ENCODE measurements around the gene UBFD1. TPM values are rescaled to one million over a fixed set of nuclear protein-coding genes. Genes with fewer than 3 reads are reported as not detected.

Gene UBFD1
- total and polyA plus RNA-seq, 2 donors from 2014 or later = 20.8 to 52.8 TPM

DNA sequence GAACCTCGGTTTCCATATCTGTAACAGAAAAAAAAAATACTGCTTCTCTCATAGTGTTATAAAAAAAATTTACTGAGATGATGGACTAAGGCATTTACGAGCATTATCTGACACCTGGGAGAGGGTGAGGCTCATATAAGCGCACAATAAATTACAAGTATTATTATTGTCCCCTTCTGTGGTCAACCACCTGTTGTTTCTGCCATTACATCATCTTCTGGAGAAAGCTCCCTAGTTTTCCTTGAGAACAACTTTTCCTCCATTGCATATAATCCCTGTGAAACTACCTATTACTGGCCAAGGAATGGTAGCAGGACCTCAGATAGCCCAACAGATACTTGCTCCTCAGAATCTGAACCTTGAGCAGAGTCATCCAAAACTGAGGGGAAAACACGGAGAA lies 35.6 kb upstream of the UBFD1 start:
- intact Hi-C loops (cut with DNase I) = no loop called here
- H3K27ac ChIP-seq (ENCODE audit: low read depth in 2 of 2, low read length in 2 of 2) = no peak overlapping the region
- TF ChIP-seq, protein P1, sequence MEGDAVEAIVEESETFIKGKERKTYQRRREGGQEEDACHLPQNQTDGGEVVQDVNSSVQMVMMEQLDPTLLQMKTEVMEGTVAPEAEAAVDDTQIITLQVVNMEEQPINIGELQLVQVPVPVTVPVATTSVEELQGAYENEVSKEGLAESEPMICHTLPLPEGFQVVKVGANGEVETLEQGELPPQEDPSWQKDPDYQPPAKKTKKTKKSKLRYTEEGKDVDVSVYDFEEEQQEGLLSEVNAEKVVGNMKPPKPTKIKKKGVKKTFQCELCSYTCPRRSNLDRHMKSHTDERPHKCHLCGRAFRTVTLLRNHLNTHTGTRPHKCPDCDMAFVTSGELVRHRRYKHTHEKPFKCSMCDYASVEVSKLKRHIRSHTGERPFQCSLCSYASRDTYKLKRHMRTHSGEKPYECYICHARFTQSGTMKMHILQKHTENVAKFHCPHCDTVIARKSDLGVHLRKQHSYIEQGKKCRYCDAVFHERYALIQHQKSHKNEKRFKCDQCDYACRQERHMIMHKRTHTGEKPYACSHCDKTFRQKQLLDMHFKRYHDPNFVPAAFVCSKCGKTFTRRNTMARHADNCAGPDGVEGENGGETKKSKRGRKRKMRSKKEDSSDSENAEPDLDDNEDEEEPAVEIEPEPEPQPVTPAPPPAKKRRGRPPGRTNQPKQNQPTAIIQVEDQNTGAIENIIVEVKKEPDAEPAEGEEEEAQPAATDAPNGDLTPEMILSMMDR (IDR thresholded peaks at IDR 0.05; ENCODE audit: borderline replicate concordance, extremely low read depth, insufficient read depth) = no peak
- no peak for FAIRE-seq
- H3K9me3 ChIP-seq (ENCODE audit: control insufficient read depth in 2 of 3, insufficient read depth in 1 of 3, low read length in 3 of 3) = no peaks in the 10 kb centered on the region
- no peak for DNase-seq
- no peak overlapping the region for H3K4me3 ChIP-seq (ENCODE audit: low read length in 3 of 3)
- no peak overlapping the region for H3K9ac ChIP-seq (ENCODE audit: low read length in 3 of 3)
- no peaks in the 10 kb centered on the region for H3K27me3 ChIP-seq (ENCODE audit: control insufficient read depth, insufficient read depth, low read length)
- H3K36me3 ChIP-seq (ENCODE audit: control insufficient read depth in 2 of 3, insufficient read depth in 3 of 3, low read length in 3 of 3) = peaks cover 7 to 23% (median 18%) of the 10 kb centered on the region in 3 donors
- no peaks in the 10 kb centered on the region for H3K4me1 ChIP-seq (ENCODE audit: control insufficient read depth in 2 of 3, insufficient read depth in 2 of 3, low read depth in 1 of 3, low read length in 3 of 3)

DNA sequence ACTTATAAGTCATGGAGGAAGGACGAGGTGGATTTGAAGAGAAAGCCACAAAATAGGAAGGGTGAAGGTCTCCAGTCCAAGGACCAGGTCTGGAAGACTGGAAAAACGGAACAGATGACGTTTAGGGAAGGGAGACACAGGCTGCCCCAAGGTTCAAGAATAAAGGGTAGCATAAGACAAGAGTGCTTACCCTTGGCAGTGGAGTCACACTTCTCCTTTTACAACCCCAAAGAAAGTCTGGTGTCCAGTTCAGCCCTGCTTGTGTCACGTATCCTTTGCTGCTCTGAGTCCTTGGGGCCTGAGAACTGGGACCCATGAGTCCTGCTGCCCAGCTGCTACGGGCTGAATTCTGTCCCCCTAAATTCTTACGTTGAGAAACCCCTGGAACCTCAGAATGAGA lies 34.2 kb upstream of the UBFD1 start:
- Histone ChIP-seq H3K4me1 (ENCODE audit: control insufficient read depth in 2 of 3, insufficient read depth in 2 of 3, low read depth in 1 of 3, low read length in 3 of 3) (peaks cover 0 to 8% (median 2%) of the 10 kb centered on the region in 3 donors), H3K36me3 (ENCODE audit: control insufficient read depth in 2 of 3, insufficient read depth in 3 of 3, low read length in 3 of 3) (peaks cover 7 to 23% (median 18%) of the 10 kb centered on the region in 3 donors), H3K27ac (ENCODE audit: low read depth in 2 of 2, low read length in 2 of 2) (no peak overlapping the region), H3K4me3 (ENCODE audit: low read length in 3 of 3) (no peak overlapping the region), H3K9me3 (ENCODE audit: control insufficient read depth in 2 of 3, insufficient read depth in 1 of 3, low read length in 3 of 3) (no peaks in the 10 kb centered on the region), H3K9ac (ENCODE audit: low read length in 3 of 3) (no peak overlapping the region), H3K27me3 (ENCODE audit: control insufficient read depth, insufficient read depth, low read length) (no peaks in the 10 kb centered on the region)
- TF ChIP-seq, protein P1 (IDR thresholded peaks at IDR 0.05; ENCODE audit: borderline replicate concordance, extremely low read depth, insufficient read depth) = no peak
- intact Hi-C loops (cut with DNase I) = no loop called here
- DNase-seq (peak in 1 of 5 donors; percentile 2), FAIRE-seq (no peak)

DNA sequence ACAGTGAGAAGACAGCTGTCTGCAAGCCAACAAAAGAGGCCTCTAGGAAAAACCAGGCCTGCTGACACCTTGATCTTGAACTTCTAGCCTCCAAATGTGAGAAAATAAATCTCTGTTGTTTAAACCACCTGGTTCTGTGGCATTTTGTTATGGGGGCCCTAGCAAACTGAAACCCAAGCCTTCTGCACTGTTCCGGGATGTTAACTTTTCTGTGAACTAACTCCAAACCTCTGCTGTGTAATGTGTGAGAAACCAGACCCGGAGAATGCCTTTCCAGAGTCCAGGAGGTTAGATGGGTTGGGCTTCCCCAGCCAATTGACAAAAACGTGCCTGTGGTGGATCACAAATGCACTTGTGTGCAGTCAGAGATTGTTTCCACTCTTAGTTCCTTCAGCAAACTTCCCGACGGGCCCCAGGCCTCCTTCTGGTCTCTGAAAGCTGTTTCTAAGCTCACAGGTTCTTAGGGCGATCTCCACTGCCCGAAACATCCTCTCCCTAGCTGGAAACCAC lies 33.6 kb upstream of the UBFD1 start:
- Histone ChIP-seq H3K9me3 (ENCODE audit: control insufficient read depth in 2 of 3, insufficient read depth in 1 of 3, low read length in 3 of 3) (no peaks in the 10 kb centered on the region), H3K4me3 (ENCODE audit: low read length in 3 of 3) (no peak overlapping the region), H3K27me3 (ENCODE audit: control insufficient read depth, insufficient read depth, low read length) (no peaks in the 10 kb centered on the region), H3K36me3 (ENCODE audit: control insufficient read depth in 2 of 3, insufficient read depth in 3 of 3, low read length in 3 of 3) (peaks cover 10 to 25% (median 20%) of the 10 kb centered on the region in 3 donors), H3K4me1 (ENCODE audit: control insufficient read depth in 2 of 3, insufficient read depth in 2 of 3, low read depth in 1 of 3, low read length in 3 of 3) (peaks cover 0 to 14% (median 4%) of the 10 kb centered on the region in 3 donors), H3K9ac (ENCODE audit: low read length in 3 of 3) (no peak overlapping the region), H3K27ac (ENCODE audit: low read depth in 2 of 2, low read length in 2 of 2) (no peak overlapping the region)
- DNase-seq = peak in 4 of 5 donors; percentile 1 to 81 (median 67)
- intact Hi-C loops (cut with DNase I) = no loop called here
- no peak for FAIRE-seq
- TF ChIP-seq, protein P1 (IDR thresholded peaks at IDR 0.05; ENCODE audit: borderline replicate concordance, extremely low read depth, insufficient read depth) = no peak

DNA sequence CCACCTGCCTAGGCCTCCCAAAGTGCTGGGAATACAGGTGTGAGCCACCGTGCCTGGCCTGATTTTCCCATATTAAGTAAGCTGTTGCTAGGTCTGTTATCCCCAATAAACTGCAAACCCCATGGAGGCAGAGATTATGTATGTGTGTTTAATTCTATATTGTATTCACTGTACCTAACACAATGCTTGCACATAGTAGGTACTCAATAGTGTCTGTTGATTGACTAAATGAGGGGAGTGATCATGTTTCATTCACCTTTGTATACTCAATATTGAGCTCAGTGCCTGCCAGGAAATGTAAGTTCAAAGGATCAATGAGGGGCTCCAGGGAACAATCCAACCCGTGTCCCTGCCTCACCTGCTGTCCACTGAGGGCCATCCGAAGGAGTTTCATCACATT lies 32.6 kb upstream of the UBFD1 start:
- FAIRE-seq (no peak), DNase-seq (no peak)
- intact Hi-C loops (cut with DNase I) = no loop called here
- TF ChIP-seq, protein P1 (IDR thresholded peaks at IDR 0.05; ENCODE audit: borderline replicate concordance, extremely low read depth, insufficient read depth) = no peak
- Histone ChIP-seq H3K27ac (ENCODE audit: low read depth in 2 of 2, low read length in 2 of 2) (no peak overlapping the region), H3K9me3 (ENCODE audit: control insufficient read depth in 2 of 3, insufficient read depth in 1 of 3, low read length in 3 of 3) (no peaks in the 10 kb centered on the region), H3K27me3 (ENCODE audit: control insufficient read depth, insufficient read depth, low read length) (no peaks in the 10 kb centered on the region), H3K9ac (ENCODE audit: low read length in 3 of 3) (no peak overlapping the region), H3K4me3 (ENCODE audit: low read length in 3 of 3) (no peak overlapping the region), H3K4me1 (ENCODE audit: control insufficient read depth in 2 of 3, insufficient read depth in 2 of 3, low read depth in 1 of 3, low read length in 3 of 3) (peaks cover 0 to 15% (median 7%) of the 10 kb centered on the region in 3 donors), H3K36me3 (ENCODE audit: control insufficient read depth in 2 of 3, insufficient read depth in 3 of 3, low read length in 3 of 3) (peaks cover 12 to 27% (median 23%) of the 10 kb centered on the region in 3 donors)

Measured in kidney (tissue), 14 donors.